ENCODE measurements around the gene ZNF654.
"Not testable (repeated sequence)": the region's sequence is repeated elsewhere in the genome, so short reads cannot be mapped to it uniquely, and the experiment has no call there.

Gene ZNF654

DNA sequence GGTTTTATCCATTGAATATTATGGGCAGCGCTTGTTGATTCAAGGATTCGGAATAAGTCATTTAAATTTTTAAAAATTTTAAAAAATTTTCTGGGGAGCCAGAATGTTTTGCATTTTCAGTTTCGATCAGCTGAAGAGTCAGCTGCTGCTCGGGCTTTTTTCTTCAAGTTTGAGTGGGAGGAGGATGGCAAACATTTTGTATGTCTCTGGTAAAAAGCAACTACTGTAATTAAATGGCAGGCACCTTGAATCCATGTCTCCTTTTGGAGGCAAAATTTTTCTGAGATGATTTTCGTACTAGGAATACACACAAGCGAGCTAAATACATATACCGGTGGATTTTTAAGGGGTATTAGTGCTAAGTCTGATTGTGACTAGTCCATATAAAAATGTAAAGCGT, 91.3 kb downstream of the ZNF654 start:
- Mint-ChIP-seq H3K9me3 (no peaks in the 10 kb centered on the region), H3K4me3 (peak overlapping the region; percentile 93), H3K36me3 (ENCODE audit: insufficient read depth) (peaks cover 22% of the 10 kb centered on the region), H3K27me3 (no peaks in the 10 kb centered on the region), H3K4me1 (peaks cover 30% of the 10 kb centered on the region), H3K27ac (ENCODE audit: low read depth) (peak overlapping the region; percentile 94)
- no peak for DNase-seq (ENCODE audit: low spot score in 2 of 2)
- ATAC-seq (replicated peaks; ENCODE audit: extremely low read depth, poor library complexity, severe bottlenecking) = peak; percentile 21

DNA sequence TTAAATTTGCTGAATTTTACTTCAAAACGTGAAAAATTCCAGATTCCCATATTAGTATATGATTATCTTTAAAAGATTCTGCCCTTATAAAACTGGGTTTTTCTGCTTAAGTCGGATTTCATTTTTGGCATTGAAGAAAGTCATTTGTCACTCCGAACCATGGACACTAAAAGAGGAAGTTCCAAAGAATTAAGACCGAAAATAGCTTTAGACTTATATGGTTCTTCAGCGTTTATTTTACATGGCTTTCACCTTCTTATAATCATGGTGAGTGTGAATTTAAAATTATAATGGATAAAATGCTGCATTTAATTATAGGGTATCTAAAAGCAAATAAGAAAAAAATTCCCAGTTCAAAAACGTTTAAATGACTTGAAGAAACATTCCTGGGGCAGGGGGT, 91.8 kb downstream of the ZNF654 start:
- H3K36me3 Mint-ChIP-seq (ENCODE audit: insufficient read depth) = peaks cover 27% of the 10 kb centered on the region
- no peaks in the 10 kb centered on the region for H3K9me3 Mint-ChIP-seq
- ATAC-seq (replicated peaks; ENCODE audit: extremely low read depth, poor library complexity, severe bottlenecking) (no peak), DNase-seq (ENCODE audit: low spot score in 2 of 2) (no peak)
- H3K4me3 Mint-ChIP-seq = peak overlapping the region; percentile 93
- H3K27me3 Mint-ChIP-seq = no peaks in the 10 kb centered on the region
- peaks cover 30% of the 10 kb centered on the region for H3K4me1 Mint-ChIP-seq
- peak overlapping the region; percentile 94 for H3K27ac Mint-ChIP-seq (ENCODE audit: low read depth)

- peaks cover 30% of the 10 kb centered on the region for H3K4me1 Mint-ChIP-seq
- peak overlapping the region; percentile 93 for H3K4me3 Mint-ChIP-seq
- DNase-seq (ENCODE audit: low spot score in 2 of 2) (no peak), ATAC-seq (replicated peaks; ENCODE audit: extremely low read depth, poor library complexity, severe bottlenecking) (no peak)
- H3K27me3 Mint-ChIP-seq = no peaks in the 10 kb centered on the region
- no peaks in the 10 kb centered on the region for H3K9me3 Mint-ChIP-seq
- peaks cover 32% of the 10 kb centered on the region for H3K36me3 Mint-ChIP-seq (ENCODE audit: insufficient read depth)
- H3K27ac Mint-ChIP-seq (ENCODE audit: low read depth) = peak overlapping the region; percentile 73
Measured at GRCh38 chr3:88151358-88151757, 92.3 kb downstream of the ZNF654 start.

GRCh38 chr3:88152841-88153240, 93.8 kb downstream of the ZNF654 start:
- ATAC-seq (replicated peaks; ENCODE audit: extremely low read depth, poor library complexity, severe bottlenecking) (no peak), DNase-seq (ENCODE audit: low spot score in 2 of 2) (no peak)
- H3K4me1 Mint-ChIP-seq = peaks cover 35% of the 10 kb centered on the region
- no peaks in the 10 kb centered on the region for H3K9me3 Mint-ChIP-seq
- H3K27me3 Mint-ChIP-seq = no peaks in the 10 kb centered on the region
- peak overlapping the region; percentile 29 for H3K27ac Mint-ChIP-seq (ENCODE audit: low read depth)
- H3K4me3 Mint-ChIP-seq = no peak overlapping the region
- H3K36me3 Mint-ChIP-seq (ENCODE audit: insufficient read depth) = peaks cover 41% of the 10 kb centered on the region

DNA sequence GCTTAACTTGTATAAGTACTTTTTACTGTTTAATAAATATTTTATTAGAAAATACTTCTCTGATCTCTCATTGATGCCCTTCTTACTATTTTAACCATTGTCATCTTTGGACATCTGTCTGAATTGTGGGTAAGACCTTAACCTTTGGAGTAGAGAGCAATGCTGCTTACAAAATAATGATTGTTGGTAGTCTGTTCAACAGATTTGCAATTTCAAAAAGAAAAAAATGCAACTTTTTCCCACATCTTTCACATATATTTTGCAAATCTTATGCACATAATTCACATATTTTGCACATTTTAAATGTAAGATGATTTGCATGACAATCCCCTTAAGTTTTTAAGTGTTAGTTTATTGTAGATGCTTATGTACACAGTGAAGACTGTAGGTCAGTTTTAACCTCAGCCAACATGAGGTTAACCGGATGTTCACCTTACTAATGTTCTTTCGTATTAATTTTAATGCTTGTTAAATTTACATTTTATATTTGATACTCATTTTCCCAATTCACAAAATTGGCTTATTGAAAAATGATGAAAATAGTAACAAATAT, 107.4 kb downstream of the ZNF654 start:
- H3K4me3 Mint-ChIP-seq = no peak overlapping the region
- DNase-seq (ENCODE audit: low spot score in 2 of 2) = no peak
- peaks cover 11% of the 10 kb centered on the region for H3K36me3 Mint-ChIP-seq (ENCODE audit: insufficient read depth)
- no peaks in the 10 kb centered on the region for H3K9me3 Mint-ChIP-seq
- no peak for ATAC-seq (replicated peaks; ENCODE audit: extremely low read depth, poor library complexity, severe bottlenecking)
- H3K4me1 Mint-ChIP-seq = peaks cover 5% of the 10 kb centered on the region
- H3K27ac Mint-ChIP-seq (ENCODE audit: low read depth) = no peak overlapping the region
- no peaks in the 10 kb centered on the region for H3K27me3 Mint-ChIP-seq

DNA sequence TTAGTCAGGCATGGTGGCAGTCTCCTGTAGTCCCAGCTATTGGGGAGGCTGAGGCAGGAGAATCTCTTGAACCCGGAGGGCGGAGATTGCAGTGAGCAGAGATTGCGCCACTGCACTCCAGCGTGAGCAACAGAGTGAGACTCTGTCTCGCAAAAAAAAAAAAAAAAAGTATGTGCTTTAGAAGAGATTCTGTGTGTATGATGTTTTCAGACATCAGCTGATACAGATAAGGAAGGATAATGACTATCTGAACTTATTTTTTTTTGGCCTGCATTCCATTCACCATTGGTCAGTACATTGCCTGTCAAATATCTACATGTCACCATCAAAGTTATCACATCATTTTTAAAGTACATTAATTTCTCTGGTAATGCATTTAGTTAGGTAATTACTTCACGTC, 108.1 kb downstream of the ZNF654 start:
- DNase-seq (ENCODE audit: low spot score in 2 of 2) = no peak
- Mint-ChIP-seq H3K4me1 (peaks cover 5% of the 10 kb centered on the region), H3K36me3 (ENCODE audit: insufficient read depth) (peaks cover 7% of the 10 kb centered on the region), H3K4me3 (no peak overlapping the region), H3K9me3 (no peaks in the 10 kb centered on the region), H3K27me3 (no peaks in the 10 kb centered on the region), H3K27ac (ENCODE audit: low read depth) (no peak overlapping the region)
- no peak for ATAC-seq (replicated peaks; ENCODE audit: extremely low read depth, poor library complexity, severe bottlenecking)

- ATAC-seq (replicated peaks; ENCODE audit: extremely low read depth, poor library complexity, severe bottlenecking) (no peak), DNase-seq (ENCODE audit: low spot score in 2 of 2) (no peak)
- Mint-ChIP-seq H3K4me1 (peaks cover 5% of the 10 kb centered on the region), H3K4me3 (no peak overlapping the region), H3K27me3 (no peaks in the 10 kb centered on the region), H3K9me3 (no peaks in the 10 kb centered on the region), H3K27ac (ENCODE audit: low read depth) (no peak overlapping the region), H3K36me3 (ENCODE audit: insufficient read depth) (peaks cover 5% of the 10 kb centered on the region)
Measured at GRCh38 chr3:88167704-88168103, 108.6 kb downstream of the ZNF654 start.

- DNase-seq (ENCODE audit: low spot score in 2 of 2) = no peak
- H3K4me3 Mint-ChIP-seq = no peak overlapping the region
- H3K4me1 Mint-ChIP-seq = peaks cover 5% of the 10 kb centered on the region
- H3K9me3 Mint-ChIP-seq = no peaks in the 10 kb centered on the region
- no peak for ATAC-seq (replicated peaks; ENCODE audit: extremely low read depth, poor library complexity, severe bottlenecking)
- no peaks in the 10 kb centered on the region for H3K27me3 Mint-ChIP-seq
- peaks cover 5% of the 10 kb centered on the region for H3K36me3 Mint-ChIP-seq (ENCODE audit: insufficient read depth)
- no peak overlapping the region for H3K27ac Mint-ChIP-seq (ENCODE audit: low read depth)
Measured at GRCh38 chr3:88168171-88168570, 109.1 kb downstream of the ZNF654 start.

- Mint-ChIP-seq H3K27me3 (peaks cover 11% of the 10 kb centered on the region), H3K27ac (ENCODE audit: low read depth) (no peak overlapping the region), H3K4me3 (no peak overlapping the region), H3K36me3 (ENCODE audit: insufficient read depth) (no peaks in the 10 kb centered on the region), H3K4me1 (peaks cover 6% of the 10 kb centered on the region), H3K9me3 (no peaks in the 10 kb centered on the region)
- no peak for ATAC-seq (replicated peaks; ENCODE audit: extremely low read depth, poor library complexity, severe bottlenecking)
- no peak for DNase-seq (ENCODE audit: low spot score in 2 of 2)
Measured at GRCh38 chr3:88180398-88180999, 121.4 kb downstream of the ZNF654 start.

GRCh38 chr3:88182165-88182918, 123.3 kb downstream of the ZNF654 start:
- not testable (repeated sequence) for H3K4me3 Mint-ChIP-seq; H3K27ac Mint-ChIP-seq (ENCODE audit: low read depth); ATAC-seq (replicated peaks; ENCODE audit: extremely low read depth, poor library complexity, severe bottlenecking); DNase-seq (ENCODE audit: low spot score in 2 of 2); H3K36me3 Mint-ChIP-seq (ENCODE audit: insufficient read depth); H3K4me1 Mint-ChIP-seq; H3K9me3 Mint-ChIP-seq
- peaks cover 11% of the 10 kb centered on the region for H3K27me3 Mint-ChIP-seq

GRCh38 chr3:88188436-88188835, 129.4 kb downstream of the ZNF654 start:
- Mint-ChIP-seq H3K4me3 (no peak overlapping the region), H3K36me3 (ENCODE audit: insufficient read depth) (no peaks in the 10 kb centered on the region), H3K27me3 (peaks cover 11% of the 10 kb centered on the region), H3K4me1 (no peaks in the 10 kb centered on the region), H3K27ac (ENCODE audit: low read depth) (no peak overlapping the region), H3K9me3 (no peaks in the 10 kb centered on the region)
- DNase-seq (ENCODE audit: low spot score in 2 of 2) = no peak
- ATAC-seq (replicated peaks; ENCODE audit: extremely low read depth, poor library complexity, severe bottlenecking) = no peak

DNA sequence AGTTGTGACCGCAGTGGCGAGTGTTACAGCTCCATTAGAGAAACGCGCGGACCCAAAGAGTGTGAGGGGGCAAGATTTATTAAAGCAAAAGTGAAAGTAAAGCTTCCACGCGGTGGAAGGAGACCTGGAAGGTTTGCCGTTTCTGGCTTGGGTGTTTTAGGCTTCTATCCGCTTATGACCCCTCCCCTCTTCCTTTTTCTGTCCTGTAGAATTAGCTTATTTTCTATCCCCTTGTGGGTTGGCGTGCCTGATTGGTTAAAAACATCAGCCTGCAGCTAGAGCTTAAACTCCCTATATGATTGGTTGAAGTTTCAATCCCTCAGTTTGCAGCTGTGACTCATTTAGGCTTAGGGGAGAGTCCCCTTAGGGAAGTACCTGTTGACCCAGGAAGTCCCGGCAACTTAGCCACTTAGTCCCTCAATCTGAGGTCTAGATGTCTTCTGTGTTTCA, 130.3 kb downstream of the ZNF654 start:
- no peak overlapping the region for H3K4me3 Mint-ChIP-seq
- peaks cover 11% of the 10 kb centered on the region for H3K27me3 Mint-ChIP-seq
- H3K4me1 Mint-ChIP-seq = no peaks in the 10 kb centered on the region
- DNase-seq (ENCODE audit: low spot score in 2 of 2) (no peak), ATAC-seq (replicated peaks; ENCODE audit: extremely low read depth, poor library complexity, severe bottlenecking) (no peak)
- no peaks in the 10 kb centered on the region for H3K36me3 Mint-ChIP-seq (ENCODE audit: insufficient read depth)
- H3K27ac Mint-ChIP-seq (ENCODE audit: low read depth) = no peak overlapping the region
- no peaks in the 10 kb centered on the region for H3K9me3 Mint-ChIP-seq

DNA sequence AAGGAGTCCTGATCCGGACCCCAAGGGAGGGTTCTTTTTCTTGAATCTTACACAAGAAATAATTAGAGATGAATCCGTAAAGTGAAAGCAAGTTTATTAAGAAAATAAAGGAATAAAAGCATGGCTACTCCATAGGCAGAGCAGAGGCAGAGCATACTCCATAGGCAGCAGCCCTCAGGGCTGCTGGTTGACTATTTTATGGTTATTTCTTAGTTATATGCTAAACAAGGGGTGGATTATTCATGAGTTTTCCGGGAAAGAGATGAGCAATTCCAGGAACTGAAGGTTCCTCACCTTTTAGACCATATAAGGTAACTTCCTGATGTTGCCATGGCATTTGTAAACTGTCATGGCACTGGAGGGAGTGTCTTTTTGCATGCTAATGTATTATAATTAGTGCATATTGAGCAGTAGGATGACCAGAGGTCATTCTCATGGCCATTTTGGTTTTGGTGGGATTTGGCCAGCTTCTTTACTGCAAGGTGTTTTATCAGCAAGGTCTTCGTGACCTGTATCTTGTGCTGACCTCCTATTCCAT, 132.9 kb downstream of the ZNF654 start:
- peaks cover 6% of the 10 kb centered on the region for H3K27me3 Mint-ChIP-seq
- peaks cover 1% of the 10 kb centered on the region for H3K36me3 Mint-ChIP-seq (ENCODE audit: insufficient read depth)
- no peak for DNase-seq (ENCODE audit: low spot score in 2 of 2)
- no peak for ATAC-seq (replicated peaks; ENCODE audit: extremely low read depth, poor library complexity, severe bottlenecking)
- no peak overlapping the region for H3K27ac Mint-ChIP-seq (ENCODE audit: low read depth)
- H3K4me1 Mint-ChIP-seq = no peaks in the 10 kb centered on the region
- H3K9me3 Mint-ChIP-seq = no peaks in the 10 kb centered on the region
- H3K4me3 Mint-ChIP-seq = no peak overlapping the region

Measured in central memory CD8-positive, alpha-beta T cell (primary cell).